ENCODE data around the gene PPIA.
"Not testable (repeated sequence)": the region's sequence is repeated elsewhere in the genome, so short reads cannot be mapped to it uniquely, and the experiment has no call there.

Gene PPIA

GRCh38 chr7:44787762-44788161 is 8.7 kb upstream of the PPIA start:
- DNase-seq (ENCODE audit: low read depth in 2 of 2): no peak

- no peak for DNase-seq (ENCODE audit: low read depth in 2 of 2)
Observed at GRCh38 chr7:44789990-44790389, 6.5 kb upstream of the PPIA start.

GRCh38 chr7:44791278-44792219 is 4.9 kb upstream of the PPIA start:
- DNase-seq (ENCODE audit: low read depth in 2 of 2): no peak

- DNase-seq (ENCODE audit: low read depth in 2 of 2): no peak
Observed at GRCh38 chr7:44793919-44794318, 2.6 kb upstream of the PPIA start.

- no peak for DNase-seq (ENCODE audit: low read depth in 2 of 2)
Observed at GRCh38 chr7:44794331-44794730, 2.1 kb upstream of the PPIA start.

- DNase-seq (ENCODE audit: low read depth in 2 of 2): peak in 1 of 2 donors; percentile 54
Observed at GRCh38 chr7:44796034-44796503, 412 bp upstream of the PPIA start.

- peak; percentile 74 to 78 for DNase-seq (ENCODE audit: low read depth in 2 of 2)
Observed at GRCh38 chr7:44797329-44798258, 1.1 kb downstream of the PPIA start.

- DNase-seq (ENCODE audit: low read depth in 2 of 2): no peak
Observed at GRCh38 chr7:44798649-44799305, 2.3 kb downstream of the PPIA start.

- no peak for DNase-seq (ENCODE audit: low read depth in 2 of 2)
Observed at GRCh38 chr7:44799939-44800338, 3.5 kb downstream of the PPIA start.

GRCh38 chr7:44801890-44802289 is 5.4 kb downstream of the PPIA start:
- DNase-seq (ENCODE audit: low read depth in 2 of 2): no peak

GRCh38 chr7:44802418-44803025 is 6.0 kb downstream of the PPIA start:
- DNase-seq (ENCODE audit: low read depth in 2 of 2): no peak

GRCh38 chr7:44803828-44804519 is 7.5 kb downstream of the PPIA start:
- not testable (repeated sequence) for DNase-seq (ENCODE audit: low read depth in 2 of 2)

GRCh38 chr7:44805950-44806349 is 9.5 kb downstream of the PPIA start:
- DNase-seq (ENCODE audit: low read depth in 2 of 2): no peak

- no peak for DNase-seq (ENCODE audit: low read depth in 2 of 2)
Observed at GRCh38 chr7:44808914-44809393, 12.5 kb downstream of the PPIA start.

- no peak for DNase-seq (ENCODE audit: low read depth in 2 of 2)
Observed at GRCh38 chr7:44811093-44811492, 14.6 kb downstream of the PPIA start.

GRCh38 chr7:44811571-44811970 is 15.1 kb downstream of the PPIA start:
- DNase-seq (ENCODE audit: low read depth in 2 of 2): no peak

GRCh38 chr7:44814919-44815318 is 18.4 kb downstream of the PPIA start:
- DNase-seq (ENCODE audit: low read depth in 2 of 2): no peak

- no peak for DNase-seq (ENCODE audit: low read depth in 2 of 2)
Observed at GRCh38 chr7:44819292-44819691, 22.8 kb downstream of the PPIA start.

- no peak for DNase-seq (ENCODE audit: low read depth in 2 of 2)
Observed at GRCh38 chr7:44823255-44823781, 26.8 kb downstream of the PPIA start.

- no peak for DNase-seq (ENCODE audit: low read depth in 2 of 2)
Observed at GRCh38 chr7:44824894-44825526, 28.5 kb downstream of the PPIA start.

Measured in stimulated activated CD4-positive, alpha-beta T cell treated with anti-CD3 and anti-CD28 coated beads, Interleukin-15, amount 100 ng/mL, for 48 hours (primary cell).